ENCODE data around the gene KRTAP10-2.
A peak's percentile ranks its signal among the peaks of the same experiment; 100 is the strongest.
"Not testable (repeated sequence)": the region's sequence is repeated elsewhere in the genome, so short reads cannot be mapped to it uniquely, and the experiment has no call there.

KRTAP10-2 gene

DNA sequence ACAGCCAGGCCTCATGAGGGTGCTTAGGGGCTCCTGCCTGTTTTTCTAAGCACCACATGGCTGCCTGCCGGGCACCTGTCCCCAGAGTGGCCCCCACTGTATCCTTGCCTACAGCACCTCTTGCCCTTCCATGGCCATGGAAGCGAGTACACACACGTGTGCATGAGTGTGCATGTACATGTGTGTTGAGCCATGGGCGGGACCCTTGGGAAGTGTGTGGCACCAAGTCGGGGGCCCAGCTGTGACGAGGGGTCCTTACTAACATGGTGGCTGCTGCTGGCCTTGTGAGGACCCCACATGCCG, 37.1 kb downstream of the KRTAP10-2 start:
- DNase-seq (ENCODE audit: low read depth in 2 of 2), result no peak

GRCh38 chr21:44513389-44514217, 37.7 kb downstream of the KRTAP10-2 start:
- no peak for DNase-seq (ENCODE audit: low read depth in 2 of 2)

- no peak for DNase-seq (ENCODE audit: low read depth in 2 of 2)
Measured at GRCh38 chr21:44512496-44513388, 38.6 kb downstream of the KRTAP10-2 start.

DNA sequence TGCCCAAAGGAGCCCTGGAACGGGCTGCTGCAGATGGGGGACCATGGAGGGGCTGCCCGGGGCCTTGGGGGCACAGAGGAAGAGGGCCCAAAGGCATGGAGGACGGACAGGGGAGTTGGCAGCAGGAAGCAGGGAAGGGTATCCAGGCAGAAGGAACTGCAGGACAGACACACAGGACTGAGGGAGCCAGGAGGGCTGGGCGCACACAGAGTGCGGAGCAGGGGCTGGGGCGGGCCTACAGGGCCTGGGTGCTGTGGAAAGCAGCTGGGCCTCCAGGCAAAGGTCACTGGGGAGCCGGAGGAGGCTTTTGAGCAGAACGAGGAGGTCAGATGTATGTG, 39.4 kb downstream of the KRTAP10-2 start:
- no peak for DNase-seq (ENCODE audit: low read depth in 2 of 2)

DNA sequence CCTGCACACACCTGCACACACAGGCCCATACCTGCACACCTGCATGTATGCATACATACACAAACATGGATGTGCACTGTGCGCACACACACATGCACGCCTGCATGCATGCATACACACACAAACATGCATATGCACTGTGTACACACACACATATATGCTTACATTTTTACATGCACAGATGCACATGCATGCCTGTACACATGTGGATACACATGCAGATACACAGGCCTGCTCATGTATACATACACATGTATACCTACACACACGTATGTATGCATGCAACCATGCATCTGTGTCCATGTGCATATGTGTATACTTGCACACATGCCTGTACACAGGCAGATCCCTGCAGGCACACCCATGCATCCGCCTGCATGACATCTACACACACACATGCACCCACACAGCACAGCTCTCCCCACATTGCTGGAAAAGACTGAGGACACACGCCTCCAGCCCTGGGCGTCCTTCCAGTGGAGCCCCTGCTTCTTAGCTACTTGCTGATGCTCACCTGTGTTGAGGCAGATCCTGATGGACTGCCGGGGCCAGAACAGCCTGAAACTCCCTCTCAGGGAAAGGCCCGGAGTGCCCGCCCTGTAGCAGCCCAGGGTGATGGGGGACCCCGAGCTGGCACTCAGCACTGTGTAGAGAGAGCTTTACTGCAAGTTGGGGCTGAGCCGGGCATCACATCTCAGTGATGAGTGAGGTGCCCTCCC, 39.9 kb downstream of the KRTAP10-2 start:
- no peak for DNase-seq (ENCODE audit: low read depth in 2 of 2)

- peak; percentile 65 to 68 for DNase-seq (ENCODE audit: low read depth in 2 of 2)
Measured at GRCh38 chr21:44510508-44511218, 40.6 kb downstream of the KRTAP10-2 start.

- no peak for DNase-seq (ENCODE audit: low read depth in 2 of 2)
Measured at GRCh38 chr21:44510109-44510507, 41.2 kb downstream of the KRTAP10-2 start.

- no peak for DNase-seq (ENCODE audit: low read depth in 2 of 2)
Measured at GRCh38 chr21:44509539-44509938, 41.8 kb downstream of the KRTAP10-2 start.

- no peak for DNase-seq (ENCODE audit: low read depth in 2 of 2)
Measured at GRCh38 chr21:44508711-44509445, 42.4 kb downstream of the KRTAP10-2 start.

DNA sequence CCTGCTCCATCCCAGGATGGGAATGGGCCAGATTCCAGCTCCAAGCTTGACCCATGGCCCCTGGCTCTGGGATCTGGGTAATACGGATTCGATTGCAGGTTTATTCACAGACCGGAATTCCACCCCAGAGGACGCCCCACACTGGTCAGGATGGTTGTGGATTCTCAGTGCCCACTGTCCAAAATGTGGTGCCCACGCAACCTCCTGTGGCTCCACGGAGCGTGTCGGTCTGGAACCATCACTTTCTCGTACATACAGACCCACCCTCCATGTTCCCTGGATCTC, 42.9 kb downstream of the KRTAP10-2 start:
- DNase-seq (ENCODE audit: low read depth in 2 of 2), result no peak

- DNase-seq (ENCODE audit: low read depth in 2 of 2), result no peak
Measured at GRCh38 chr21:44507673-44508425, 43.5 kb downstream of the KRTAP10-2 start.

GRCh38 chr21:44506279-44507255, 44.7 kb downstream of the KRTAP10-2 start:
- no peak for DNase-seq (ENCODE audit: low read depth in 2 of 2)

DNA sequence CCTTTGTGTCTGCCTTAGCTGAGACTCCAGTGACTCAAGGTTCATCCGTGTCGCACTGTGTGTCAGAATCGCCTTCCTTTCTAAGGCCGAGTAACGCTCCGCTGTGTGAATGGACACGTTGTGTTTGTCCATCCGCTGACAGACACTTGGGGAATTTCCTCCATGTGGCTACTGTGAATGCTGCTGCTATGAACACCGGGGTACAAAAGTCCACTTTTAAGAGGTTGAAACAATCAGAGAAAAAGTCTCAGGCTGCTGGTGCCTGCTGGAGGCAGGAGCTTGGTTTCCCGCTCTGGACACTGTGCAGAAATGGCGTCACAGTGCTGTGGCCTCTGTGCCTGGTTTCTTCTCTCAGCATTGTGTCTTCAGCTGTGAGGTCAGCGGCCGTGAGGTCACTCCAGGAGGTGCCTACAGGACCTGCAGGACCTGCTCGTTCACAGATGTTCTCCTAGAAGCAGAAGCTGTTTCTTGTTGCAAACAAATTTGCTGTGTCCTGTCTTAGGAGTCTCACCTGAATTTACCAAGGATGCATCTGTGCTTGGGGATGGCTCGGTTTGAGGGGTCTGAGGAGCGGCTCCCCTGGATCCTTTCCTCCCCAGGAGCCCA, 45.5 kb downstream of the KRTAP10-2 start:
- no peak for DNase-seq (ENCODE audit: low read depth in 2 of 2)

- DNase-seq (ENCODE audit: low read depth in 2 of 2), result no peak
Measured at GRCh38 chr21:44503901-44504399, 47.4 kb downstream of the KRTAP10-2 start.

DNA sequence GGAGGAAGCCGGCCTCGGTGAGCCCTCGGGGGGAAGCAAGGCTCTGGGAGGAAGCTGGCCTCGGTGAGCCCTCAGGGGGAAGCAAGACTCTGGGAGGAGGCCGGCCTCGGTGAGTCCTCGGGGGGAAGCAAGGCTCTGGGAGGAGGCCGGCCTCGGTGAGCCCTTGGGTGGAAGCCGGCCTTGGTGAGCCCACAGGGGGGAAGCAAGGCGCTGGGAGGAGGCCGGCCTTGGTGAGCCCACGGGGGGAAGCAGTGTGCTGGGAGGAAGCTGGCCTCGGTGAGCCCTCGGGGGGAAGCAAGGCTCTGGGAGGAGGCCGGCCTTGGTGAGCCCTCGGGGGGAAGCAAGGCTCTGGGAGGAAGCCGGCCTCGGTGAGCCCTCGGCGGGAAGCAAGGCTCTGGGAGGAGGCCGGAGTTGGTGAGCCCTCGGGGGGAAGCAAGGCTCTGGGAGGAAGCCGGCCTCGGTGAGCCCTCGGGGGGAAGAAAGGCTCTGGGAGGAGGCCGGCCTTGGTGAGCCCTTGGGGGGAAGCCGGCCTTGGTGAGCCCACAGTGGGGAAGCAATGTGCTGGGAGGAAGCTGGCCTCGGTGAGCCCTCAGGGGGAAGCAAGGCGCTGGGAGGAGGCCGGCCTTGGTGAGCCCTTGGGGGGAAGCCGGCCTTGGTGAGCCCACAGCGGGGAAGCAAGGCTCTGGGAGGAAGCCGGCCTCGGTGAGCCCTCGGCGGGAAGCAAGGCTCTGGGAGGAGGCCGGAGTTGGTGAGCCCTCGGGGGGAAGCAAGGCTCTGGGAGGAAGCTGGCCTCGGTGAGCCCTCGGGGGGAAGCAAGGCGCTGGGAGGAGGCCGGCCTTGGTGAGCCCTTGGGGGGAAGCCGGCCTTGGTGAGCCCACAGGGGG, 48.1 kb downstream of the KRTAP10-2 start:
- DNase-seq (ENCODE audit: low read depth in 2 of 2), result not testable (repeated sequence)

DNA sequence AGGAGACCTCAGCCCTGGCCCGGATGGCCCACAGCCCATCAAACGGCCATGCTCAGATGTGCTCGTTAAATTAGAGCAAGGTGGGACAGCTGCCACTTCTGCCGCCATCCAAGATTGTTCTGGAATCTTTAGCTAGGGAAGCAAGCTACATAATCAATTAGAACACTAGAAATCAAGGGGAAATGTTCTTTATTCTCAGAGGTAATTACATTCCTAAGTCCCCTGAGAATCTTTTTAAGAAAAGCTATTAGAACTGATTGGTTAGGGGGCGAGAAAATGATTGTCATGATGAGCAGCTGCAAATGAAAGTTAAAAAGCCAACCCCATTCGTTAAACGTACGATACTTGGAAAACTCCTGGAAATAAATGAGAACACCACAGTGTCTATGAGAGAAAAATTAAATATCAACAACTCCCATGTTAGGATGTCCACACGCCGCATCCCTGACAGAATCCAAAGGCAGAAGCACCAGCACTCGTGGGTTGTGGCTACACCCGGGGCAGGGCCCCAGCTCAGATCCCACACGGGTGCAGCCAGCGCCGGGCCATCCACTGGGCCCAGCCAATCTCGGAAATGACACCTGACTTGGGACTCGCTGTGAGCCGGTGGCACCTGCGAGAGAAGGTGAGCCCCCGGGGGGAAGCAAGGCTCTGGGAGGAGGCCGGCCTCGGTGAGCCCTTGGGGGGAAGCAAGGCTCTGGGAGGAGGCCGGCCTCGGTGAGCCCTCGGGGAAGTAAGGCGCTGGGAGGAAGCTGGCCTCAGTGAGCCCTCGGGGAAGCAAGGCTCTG, 48.9 kb downstream of the KRTAP10-2 start:
- no peak for DNase-seq (ENCODE audit: low read depth in 2 of 2)

All from stimulated activated CD4-positive, alpha-beta T cell treated with anti-CD3 and anti-CD28 coated beads, Interleukin-1b, Interleukin-23, amount 100 ng/mL, for 1 hour (primary cell).